Suppressor macrophage (primary cell): Measurements from ENCODE around the gene FSCN2.

Experiments used
- DNase-seq, 4 experiments: peaks; one replicate each; pipeline ENCODE4 v3.0.0-alpha.2; 2020 to 2022
- total RNA-seq, 17 experiments: gene quantifications; one replicate each; lab custom pipeline; 2026; ENCODE audit warnings: mixed read lengths in 6 of 17, inconsistent platforms in 3 of 17; lab: John Stamatoyannopoulos, UW

The FSCN2 gene, protein sequence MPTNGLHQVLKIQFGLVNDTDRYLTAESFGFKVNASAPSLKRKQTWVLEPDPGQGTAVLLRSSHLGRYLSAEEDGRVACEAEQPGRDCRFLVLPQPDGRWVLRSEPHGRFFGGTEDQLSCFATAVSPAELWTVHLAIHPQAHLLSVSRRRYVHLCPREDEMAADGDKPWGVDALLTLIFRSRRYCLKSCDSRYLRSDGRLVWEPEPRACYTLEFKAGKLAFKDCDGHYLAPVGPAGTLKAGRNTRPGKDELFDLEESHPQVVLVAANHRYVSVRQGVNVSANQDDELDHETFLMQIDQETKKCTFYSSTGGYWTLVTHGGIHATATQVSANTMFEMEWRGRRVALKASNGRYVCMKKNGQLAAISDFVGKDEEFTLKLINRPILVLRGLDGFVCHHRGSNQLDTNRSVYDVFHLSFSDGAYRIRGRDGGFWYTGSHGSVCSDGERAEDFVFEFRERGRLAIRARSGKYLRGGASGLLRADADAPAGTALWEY
- total RNA-seq, result 0.07 to 1.5 (median 0.29) reads per million in 17 experiments

DNA sequence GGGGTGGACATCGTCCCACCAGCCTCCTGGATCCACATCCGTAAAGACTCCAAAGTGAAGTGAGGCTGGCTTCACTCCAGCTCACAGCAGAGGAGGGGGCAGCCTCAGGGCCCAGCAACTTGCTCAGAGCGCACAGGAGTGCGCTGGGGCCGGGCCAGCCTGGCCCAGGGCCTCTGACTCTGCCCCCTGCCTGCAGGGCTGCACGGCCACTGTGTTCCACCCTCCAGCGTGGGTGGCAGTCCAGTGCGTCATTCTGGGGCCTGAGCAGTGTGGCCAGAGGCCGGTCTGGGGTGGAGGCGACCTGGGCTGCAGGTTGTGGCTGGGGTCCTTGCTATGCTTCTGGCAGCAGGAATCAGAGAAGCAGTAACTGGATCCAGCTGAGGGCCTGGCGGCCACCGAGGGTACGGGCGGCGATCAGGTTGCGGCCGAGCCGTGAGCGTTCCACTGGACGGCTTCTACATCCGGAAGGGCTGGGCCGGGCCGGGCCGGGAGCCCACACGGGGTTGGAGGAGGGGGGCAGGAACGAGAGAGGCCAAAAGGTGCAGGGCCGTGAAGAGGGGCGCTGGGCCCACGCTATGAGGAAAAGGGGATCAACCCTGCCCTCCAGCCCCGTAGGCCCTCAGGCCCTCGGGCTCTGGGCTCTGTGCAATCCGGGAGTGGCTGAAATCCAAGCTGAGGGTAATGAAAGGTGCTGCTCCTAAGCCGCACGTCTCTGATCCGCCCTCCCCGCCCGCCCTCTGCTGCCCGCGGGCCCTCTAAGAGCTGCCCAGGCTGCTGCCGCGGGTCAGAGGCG lies at the start of gene FSCN2:
FSCN2 (plus strand) TSS at position 787 of the 793 bp plus-strand sequence. CDS start 155 bp downstream, outside the sequence.
- no peak for DNase-seq

DNA sequence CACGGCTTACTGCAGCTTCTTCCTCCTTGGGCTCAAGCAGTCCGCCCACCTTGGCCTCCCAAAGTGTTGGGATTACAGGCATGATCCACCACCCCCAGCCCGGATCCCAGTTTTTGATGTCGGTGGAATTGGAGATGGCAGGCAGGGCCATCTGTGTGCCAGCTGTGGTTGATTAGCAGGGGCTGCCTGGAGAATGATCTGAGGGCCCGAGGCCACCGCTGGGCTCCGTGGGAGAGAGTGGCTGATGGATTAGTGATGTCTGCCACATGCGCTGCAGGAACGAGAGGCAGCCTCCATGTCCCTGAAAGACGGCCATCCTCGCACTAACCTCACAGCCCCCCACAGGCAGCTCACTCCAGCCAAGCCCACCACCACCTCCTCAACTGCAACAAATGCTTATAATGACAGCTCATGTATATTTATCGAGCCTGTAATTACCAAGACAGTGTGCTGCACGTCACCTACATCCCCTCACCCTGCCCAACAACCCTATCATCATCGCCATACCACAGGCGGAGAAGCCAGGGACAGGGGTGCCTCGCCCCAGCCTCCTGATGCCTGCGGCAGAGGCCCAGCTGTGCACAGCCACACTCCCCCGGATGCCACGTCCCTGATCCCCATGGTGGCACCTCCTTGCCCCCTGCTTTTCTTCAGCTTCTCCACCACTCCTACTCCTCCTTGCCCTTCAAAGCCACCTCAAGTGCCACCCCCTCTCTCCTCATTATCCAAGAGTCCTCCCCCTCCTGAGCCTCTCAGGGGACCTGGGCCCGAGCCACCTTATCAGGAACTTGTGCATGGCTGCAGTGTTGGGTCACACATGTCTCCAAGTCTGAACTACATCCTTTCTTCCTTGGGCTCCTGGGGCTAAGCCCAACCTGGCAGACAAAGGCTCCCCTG lies 48.8 kb upstream of the FSCN2 start:
- DNase-seq, result no peak

DNA sequence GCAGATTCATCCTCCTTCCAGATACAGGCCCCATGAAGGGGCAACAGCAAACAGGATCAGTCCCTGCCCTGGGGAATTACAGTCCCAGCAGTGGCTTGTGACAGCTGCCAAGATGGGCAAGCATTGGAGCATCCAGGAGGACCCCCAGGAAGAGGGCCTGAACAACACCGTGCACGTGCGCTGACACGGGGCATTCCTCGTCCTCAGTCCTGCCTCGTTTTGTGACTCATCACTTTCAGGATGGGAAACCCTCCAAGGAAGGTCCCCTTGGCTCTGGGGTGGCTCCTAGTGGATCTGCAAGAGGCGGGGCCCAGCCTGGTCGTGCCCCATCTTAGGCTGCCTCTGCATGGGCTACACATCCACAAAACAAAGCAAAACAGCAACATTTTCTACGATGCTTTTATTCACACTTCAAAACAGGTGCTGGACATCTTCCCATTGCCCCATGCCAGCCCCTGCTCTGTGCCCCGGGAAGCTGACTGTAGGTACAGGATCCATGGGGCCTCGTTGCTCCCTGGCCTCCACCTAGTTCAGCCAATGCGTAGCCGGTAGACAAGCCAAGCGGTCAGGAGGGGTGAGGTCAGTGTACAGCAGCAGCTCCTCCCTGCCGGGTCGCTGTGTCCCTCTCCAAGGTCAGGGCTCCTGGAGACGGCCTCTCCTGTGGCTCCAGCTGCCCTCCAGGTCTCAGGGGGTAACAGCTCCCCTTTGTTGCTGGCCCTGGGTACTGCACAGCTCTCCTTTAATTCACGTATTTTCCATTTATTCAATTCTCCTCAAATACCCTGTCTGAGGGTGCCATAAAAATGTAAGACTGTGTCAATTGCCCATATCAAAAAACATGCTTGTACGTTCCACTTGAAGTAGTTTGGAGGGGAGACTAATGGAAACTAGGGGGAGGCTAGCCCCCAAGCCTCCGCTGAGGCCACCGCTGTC lies 47.8 kb upstream of the FSCN2 start:
- DNase-seq, result no peak

DNA sequence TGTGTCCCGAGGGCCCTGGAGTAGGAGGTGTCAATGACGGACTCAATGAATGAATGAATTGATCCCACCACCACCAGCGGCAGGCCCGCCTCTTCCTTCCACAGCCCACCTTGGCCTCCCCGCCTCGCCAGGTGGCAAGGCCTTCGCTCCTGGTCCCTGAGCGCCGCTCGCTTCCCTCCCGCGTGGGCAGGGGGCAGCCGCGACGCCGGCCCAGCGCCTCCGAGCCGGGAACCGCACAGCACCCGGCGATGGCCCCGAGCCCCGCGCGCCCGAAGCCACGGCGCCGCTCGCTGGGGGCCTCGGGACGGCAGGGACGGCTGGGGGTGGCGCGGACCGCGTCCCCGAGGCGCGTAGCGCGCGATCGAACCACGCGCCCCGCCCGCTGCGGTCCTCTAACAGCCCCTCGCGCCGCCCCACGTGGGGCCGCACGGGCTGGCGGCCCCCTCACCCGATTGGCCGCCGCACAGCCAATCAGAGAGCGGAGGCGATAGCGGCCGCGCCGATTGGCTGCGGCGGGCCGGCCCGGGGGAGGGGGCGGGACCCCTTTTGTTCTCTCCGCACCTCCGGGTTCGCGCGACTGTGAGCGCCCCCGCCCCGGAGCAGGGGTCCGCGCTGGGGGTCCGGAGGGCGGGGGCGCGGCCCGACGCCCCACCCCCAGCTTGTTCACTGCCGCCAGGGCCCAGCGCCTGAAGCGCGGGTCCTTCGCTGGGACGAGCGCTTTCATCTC lies 46.9 kb upstream of the FSCN2 start:
- DNase-seq, result peak; percentile 70 to 90 (median 76)

DNA sequence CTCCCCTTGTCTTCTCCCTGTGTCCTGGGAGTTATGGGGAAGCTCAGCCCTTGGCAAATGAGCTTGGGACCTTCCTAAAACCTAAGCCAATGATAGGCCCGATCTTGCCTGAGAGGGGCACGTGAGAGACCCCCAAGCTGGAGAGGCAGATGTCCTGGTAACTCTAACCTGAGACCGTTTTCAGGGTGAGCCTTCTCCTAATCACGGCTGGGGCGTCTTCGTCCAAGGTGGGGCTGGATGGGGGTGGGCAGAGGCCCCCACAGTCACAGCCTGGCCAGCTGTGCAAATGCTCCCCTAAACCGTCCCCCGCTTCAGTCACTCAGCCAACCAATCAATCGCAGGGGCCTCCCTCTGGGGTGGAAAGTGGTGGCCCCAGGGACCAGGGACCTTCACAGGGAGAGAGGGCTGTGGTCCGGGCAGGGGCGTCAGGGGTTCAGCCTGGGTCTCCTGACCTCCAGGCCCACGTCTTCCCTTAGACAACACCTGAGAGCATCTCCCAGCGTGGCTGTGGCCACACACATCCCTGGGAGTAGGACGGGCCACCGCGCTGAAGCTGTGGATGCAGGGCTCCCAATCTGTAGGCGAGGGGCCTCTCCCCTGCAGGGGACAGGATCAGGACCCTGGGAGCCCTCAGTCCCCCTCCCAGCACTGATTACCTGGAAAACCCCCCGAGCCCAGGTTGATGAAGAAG lies 46.2 kb upstream of the FSCN2 start:
- DNase-seq, result no peak

DNA sequence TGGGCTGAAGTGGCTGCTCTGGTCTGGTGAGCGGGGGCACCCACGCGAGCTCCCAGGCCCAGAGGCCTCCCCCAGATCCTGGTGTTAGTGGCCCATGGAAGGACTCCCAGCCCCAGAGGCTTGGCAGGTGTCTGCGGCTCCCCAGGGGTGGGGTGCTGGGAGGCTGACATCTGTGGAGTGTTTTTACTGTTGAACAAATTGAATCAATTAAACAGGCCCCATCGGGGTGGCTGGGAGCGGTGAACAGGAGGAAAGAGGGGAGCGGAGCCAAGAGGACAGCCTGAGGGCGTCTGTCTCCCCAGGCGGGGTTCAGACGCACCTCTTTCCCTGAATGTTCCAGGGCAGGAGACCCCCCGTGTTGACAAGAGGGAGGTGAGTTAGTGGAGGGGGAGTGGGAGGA lies 45.5 kb upstream of the FSCN2 start:
- no peak for DNase-seq

DNA sequence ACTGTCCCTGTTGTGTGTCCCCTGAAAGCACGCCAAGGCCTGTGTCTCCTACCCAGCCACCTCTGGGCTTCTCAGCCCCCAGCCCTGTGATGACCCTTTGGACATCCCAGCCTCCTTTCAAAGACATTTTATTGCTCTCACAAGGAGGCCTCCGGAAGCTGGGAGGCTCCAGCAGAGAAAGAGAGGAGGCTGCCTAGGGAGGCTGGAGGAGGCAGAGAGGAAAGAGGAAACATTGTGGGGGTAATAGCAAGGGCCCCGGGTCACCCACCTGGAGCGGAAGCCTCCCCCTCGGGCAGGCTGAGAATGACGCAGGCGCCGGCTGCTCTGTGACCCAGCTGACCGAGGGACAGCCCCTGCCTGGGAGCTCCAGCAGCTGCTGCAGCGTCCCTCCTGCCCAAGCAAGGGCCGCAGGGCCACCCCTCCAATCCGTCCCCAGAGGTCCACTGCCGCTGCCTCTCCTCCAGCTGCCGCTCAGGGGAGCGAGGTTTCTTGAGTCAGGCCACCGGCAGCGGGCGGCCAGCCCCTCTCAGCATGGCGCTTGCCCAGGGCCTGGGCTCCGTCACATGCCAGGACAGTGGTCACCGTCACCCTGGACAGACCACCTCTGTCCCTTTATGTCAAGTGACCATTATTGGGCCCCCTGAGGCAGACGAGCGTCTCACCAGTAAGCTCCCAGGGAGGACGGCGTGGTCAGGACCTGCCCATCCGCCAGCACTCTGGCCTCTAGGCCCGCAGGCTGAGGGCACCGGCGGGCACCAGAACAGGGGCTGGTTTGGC lies 44.9 kb upstream of the FSCN2 start:
- peak; percentile 54 to 87 (median 74) for DNase-seq

DNA sequence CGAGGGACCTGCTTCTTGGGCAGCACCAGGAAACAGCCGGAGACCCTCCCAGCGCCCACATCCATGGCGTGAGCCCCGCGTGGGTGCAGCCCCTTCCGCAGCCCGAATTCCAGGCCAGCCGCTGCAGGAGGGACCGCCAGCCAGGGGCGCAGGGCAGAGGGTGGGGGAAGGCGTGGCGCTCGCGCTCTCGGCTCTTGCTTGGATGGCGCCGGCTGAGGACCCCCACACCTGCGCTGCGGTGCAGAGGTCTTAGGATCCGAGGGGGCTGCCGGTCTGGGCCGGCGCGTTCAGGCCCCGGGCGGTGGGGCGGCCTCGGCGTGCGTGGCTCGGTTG lies 44.3 kb upstream of the FSCN2 start:
- peak in 1 of 4 experiments; percentile 25 for DNase-seq

DNA sequence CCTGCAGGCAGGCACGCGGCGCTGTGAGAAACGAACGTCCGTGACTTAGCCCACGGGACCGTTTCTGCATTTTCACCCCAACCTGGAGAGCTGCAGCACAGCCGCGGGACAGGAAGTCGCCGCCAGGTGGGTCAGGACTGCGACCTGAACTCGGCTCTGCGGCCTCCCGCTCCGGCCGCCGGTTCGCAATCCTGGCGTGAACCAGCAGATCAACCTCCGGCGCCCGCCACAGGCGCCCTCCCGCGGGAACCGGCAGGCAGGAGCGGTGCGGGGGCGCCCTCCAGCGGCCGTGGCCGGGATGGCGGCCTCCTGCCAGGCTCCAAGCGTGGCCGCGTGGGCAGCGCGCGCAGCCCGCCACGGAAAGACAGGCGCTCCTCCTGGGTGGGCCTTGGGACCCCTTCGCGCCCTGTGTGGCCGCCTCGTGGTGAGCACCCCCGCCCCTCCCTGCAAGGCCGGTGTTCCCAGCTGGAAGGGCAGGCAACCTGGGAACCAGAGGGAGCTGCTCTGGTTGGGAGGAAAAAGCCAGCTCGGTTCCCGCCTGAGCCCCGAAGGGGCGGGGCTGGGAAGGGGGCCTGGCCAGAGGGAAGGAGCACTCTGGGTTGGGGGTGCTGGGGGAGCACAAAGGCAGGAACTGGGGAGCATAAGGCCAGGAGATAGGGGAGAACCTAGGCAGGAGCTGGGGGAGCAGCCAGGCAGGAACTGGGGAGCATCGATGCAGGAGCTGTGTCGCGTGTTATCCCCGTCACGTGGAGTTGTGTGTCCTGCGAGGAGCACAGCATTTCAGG lies 43.8 kb upstream of the FSCN2 start:
- DNase-seq, result peak; percentile 85 to 94 (median 92)

DNA sequence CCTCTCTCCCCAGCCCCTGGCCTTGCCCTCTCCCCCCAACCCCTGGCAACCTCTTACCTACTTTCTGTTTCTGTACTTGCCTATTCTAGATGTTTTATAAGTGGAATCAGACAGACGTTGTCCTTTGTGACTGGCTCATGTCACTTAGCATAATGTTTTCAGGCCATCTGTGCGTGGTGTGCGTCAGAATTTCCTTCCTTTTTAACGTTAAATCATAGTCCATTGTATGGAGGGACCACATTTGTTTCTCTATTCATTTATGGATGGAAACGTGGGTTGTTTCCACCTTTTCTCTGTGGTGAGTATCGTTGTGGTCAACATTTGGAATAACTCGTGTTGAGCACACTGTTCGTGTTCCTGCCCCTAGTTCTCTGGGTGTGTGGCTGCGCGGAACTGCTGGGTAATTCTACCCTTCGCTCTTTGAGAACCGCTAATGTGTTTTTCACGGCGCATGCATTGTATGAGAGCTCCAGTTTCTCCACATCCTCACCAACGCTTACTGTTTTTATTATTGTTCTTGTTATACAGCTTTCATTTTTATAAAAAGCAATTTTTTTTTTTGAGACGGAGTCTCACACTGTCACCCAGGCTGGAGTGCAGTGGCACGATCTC lies 41.9 kb upstream of the FSCN2 start:
- DNase-seq, result peak in 2 of 4 experiments; percentile 34 to 41

DNA sequence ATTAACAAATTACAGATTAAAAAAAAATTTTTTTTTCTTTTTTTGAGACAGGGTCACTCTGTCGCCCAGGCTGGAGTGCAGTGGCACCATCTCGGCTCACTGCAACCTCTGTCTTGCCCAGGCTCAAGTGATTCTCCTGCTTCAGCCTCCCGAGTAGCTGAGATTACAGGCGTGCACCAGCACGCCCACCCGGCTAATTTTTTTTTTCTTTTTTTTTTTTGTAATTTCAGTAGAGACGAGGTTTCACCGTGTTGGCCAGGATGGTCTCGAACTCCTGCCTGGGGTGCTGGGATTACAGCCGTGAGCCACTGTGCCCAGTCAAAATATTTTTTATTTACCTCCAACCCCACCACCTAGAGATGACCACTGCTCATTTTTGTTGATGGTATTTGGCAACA lies 41.1 kb upstream of the FSCN2 start:
- DNase-seq, result no peak

DNA sequence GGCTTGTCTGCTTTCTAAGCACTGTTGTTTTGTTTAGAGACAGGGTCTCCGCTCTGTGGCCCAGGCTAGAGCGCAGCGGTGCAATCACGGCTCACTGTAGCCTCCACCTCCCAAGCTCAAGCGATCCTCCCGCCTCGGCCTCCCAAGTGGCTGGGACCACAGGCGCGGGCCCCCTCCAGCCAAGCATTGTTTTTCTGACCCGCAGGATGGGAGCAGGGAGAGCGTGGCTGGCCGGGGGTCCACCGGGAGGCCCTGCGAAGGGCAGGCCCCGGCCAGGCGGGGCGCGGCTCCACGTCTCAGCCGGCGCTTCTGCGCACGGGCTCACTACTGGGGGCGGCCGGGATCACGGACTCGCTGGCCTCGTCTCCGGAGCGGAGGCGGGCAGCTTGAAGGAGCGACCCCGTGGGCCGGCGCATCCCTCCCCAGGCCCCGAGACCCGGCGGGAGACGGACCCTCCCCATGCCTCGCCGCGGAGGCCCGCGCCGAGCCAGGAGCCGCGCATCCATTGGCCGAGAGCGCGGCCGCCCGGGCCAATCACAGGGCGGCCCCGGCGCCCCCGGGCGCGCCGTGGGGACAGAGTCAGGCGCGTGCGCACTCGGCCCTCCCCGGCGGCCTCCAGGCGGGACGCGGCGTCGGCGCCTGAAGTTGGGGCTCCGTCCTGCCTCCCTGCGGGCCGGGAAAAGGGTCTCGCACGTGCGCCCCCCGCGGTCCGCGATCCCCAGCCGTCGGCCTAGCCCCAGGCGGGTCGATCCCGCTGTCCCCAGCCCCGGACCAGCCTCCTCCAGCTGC lies 40.5 kb upstream of the FSCN2 start:
- peak; percentile 75 to 95 (median 87) for DNase-seq

DNA sequence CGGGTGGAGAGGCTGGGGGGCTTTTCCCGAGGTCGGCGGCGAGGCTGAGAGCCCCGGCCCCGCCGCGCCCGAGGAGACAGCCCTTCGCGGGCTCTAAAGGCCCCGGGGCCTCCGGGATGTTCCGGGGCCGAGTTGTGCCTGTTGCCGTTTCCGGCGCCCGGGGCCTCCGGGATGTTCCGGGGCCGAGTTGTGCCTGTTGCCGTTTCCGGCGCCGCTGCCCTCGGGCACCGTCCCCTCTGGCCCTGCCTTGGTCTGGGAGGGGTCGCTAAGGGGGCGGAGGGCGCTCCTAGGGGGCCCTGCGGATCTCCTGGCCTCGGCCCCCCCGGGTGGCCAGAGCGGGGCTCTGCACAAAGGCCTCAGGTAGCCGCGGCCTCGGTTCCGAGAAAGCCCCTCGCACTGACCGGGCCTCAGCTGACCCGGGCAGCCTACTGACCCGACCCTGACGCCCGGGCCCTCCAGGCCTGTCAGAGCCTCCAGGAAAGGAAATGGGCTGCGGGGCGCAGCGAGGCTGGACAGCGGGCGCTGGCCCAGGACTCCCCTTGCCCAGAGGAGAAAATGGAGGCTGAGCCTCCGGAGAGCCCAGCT lies 39.8 kb upstream of the FSCN2 start:
- DNase-seq, result peak in 2 of 4 experiments; percentile 24 to 51

DNA sequence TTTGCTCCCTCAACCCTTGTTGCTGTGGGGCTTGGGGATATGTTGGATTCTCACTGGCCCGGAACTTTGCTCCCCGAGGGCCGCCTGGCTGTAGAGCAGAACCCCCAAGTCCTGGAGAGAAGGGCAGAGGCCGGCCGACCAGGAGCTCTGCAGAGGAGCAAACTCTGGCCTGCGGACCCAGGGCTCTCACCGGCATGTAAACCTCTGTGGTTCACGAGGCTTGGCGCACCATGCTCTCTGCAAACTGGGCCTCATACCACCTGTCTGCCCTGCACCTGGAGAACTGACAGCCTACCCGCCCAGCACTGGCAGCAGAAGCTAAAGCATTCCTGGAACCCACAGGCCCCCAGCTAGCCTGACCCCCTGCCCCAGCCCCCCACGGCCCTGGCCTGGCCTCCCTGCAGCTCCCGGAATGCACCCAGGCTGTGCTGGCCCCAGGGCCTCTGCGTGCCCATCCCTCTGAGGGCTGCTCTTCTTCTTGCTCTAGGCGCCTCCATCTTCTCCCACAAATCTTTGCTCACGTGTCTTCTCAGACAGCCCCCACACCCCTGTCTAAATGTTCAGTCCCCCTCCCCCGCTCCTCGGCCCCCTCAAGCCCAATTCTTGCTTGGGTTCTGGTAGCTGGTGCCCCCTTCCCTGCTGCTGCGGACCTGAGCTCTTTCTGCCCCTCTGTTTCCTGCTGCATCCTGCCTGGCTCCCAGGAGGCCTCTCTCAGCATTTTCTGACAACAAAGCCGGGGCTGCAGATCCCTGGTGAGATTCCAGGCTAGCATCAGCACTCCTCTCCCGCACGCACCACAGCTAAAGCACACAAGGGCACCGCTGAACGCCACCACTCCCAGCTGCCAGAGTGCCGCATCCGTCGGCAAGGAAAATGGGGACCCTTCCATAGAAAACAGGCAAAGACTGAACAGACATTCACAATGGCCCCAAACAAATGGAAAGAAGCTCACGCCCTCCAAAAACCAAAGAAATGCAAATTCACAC lies 38.9 kb upstream of the FSCN2 start:
- no peak for DNase-seq
